Skeletal muscle tissue (tissue), 4 donors: Measurements from ENCODE around the gene POU2F2. TPM values are rescaled to one million over a fixed set of nuclear protein-coding genes. Genes with fewer than 3 reads are reported as not detected.
A peak's percentile ranks its signal among the peaks of the same experiment; 100 is the strongest.

Experiments
- H3K27ac ChIP-seq: one replicate; pipeline ENCODE4 v1.7.0; 2013; ENCODE audit warnings: mild to moderate bottlenecking, low read depth, low read length, inconsistent platforms
- H3K27me3 ChIP-seq, 3 donors: one replicate each; pipeline ENCODE4 v1.7.0; 2013; ENCODE audit warnings: low read length in 3 of 3; ENCODE audit not compliant: control insufficient read depth in 3 of 3, insufficient read depth in 3 of 3
- H3K36me3 ChIP-seq, 3 donors: one replicate each; pipeline ENCODE4 v1.7.0; 2013; ENCODE audit warnings: low read length in 3 of 3; ENCODE audit not compliant: control insufficient read depth in 3 of 3, insufficient read depth in 3 of 3
- H3K4me1 ChIP-seq, 3 donors: one replicate each; pipeline ENCODE4 v1.7.0; 2013; ENCODE audit warnings: low read length in 3 of 3, mild to moderate bottlenecking in 3 of 3; ENCODE audit not compliant: control insufficient read depth in 3 of 3, insufficient read depth in 3 of 3
- H3K4me3 ChIP-seq, 3 donors: one replicate each; pipeline ENCODE4 v1.7.0; 2013; ENCODE audit warnings: low read length in 3 of 3
- H3K9ac ChIP-seq, 3 donors: one replicate each; pipeline ENCODE4 v1.7.0; 2013; ENCODE audit warnings: low read length in 3 of 3, mild to moderate bottlenecking in 3 of 3, moderate library complexity in 2 of 3, low read depth in 1 of 3
- H3K9me3 ChIP-seq, 3 donors: one replicate each; pipeline ENCODE4 v1.7.0; 2013; ENCODE audit warnings: low read length in 3 of 3; ENCODE audit not compliant: control insufficient read depth in 3 of 3
- total RNA-seq: library from RNA; depleted of rRNA; stranded (reverse); fragments of >200 nt; gene quantifications from one replicate; pipeline ENCODE4 v1.2.3, GENCODE V29; 2014
- donor health status: Osteomylitis.

Gene POU2F2
- total RNA-seq, 1 donor from 2014 or later = 0.52 TPM

DNA sequence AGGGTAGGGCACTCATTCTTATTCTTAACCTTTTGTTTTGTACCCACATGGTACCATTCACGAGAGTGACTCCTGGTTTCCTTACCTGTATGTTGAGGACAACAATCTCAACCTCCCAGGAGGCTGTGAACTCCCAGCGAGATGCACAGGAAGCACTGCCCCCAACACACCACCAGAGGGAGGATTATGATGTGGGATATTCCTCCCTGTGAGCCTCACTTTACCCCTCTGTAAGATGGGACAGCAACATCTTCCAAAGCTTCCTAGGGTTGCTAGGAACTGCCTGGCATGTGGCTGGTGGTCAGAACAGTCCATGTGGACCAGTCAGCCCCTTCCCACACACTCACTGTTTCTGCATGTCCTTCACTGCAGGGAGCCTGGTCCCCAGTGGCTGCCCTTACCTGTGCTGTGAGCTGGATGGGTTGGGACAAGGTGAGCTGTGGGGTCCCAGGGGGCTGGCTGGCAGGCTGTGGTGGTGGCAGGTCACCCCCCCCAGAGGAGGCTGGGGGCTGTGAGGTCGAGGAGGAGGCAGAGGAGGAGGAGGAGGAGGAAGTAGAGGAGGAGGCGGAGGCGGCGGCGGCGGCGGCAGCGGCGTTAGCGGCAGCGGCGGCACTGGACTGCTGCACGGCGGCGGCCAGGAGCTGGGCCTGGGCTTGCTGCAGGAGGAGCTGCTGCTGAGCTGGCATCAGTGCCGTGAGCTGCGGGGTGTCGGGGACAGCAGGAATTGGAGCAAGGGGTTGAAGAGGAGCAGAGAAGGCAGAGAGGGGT lies 15.8 kb downstream of the POU2F2 start:
- H3K9ac ChIP-seq = no peak overlapping the region
- no peaks in the 10 kb centered on the region for H3K36me3 ChIP-seq
- H3K27ac ChIP-seq = no peak overlapping the region
- peaks cover 3 to 13% (median 11%) of the 10 kb centered on the region in 3 donors for H3K4me1 ChIP-seq
- no peak overlapping the region for H3K4me3 ChIP-seq
- H3K9me3 ChIP-seq = no peaks in the 10 kb centered on the region
- H3K27me3 ChIP-seq = peaks cover 4 to 12% (median 7%) of the 10 kb centered on the region in 3 donors

DNA sequence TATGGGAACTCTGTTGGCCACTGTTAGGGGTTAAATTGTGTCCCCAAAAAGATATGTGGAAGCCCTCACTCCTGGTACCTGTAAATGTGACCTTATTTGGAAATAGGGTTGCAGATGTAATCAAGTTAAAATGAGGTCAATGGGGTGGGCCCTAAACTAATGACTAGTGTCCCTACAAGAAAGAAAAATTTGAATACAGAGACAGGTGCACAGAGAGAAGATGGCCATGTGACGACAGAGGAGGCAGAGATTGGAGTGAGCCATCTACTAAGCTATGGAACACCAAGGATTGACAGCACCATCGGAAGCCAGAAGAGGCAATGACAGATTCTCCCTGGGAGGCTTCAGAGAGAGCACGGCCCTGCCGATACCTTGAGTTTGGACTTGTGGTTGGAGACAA lies 16.5 kb downstream of the POU2F2 start:
- Histone ChIP-seq H3K9ac (no peak overlapping the region), H3K27me3 (peaks cover 0 to 14% (median 7%) of the 10 kb centered on the region in 3 donors), H3K36me3 (no peaks in the 10 kb centered on the region), H3K27ac (no peak overlapping the region), H3K9me3 (no peaks in the 10 kb centered on the region), H3K4me1 (peaks cover 3 to 13% (median 11%) of the 10 kb centered on the region in 3 donors), H3K4me3 (no peak overlapping the region)

DNA sequence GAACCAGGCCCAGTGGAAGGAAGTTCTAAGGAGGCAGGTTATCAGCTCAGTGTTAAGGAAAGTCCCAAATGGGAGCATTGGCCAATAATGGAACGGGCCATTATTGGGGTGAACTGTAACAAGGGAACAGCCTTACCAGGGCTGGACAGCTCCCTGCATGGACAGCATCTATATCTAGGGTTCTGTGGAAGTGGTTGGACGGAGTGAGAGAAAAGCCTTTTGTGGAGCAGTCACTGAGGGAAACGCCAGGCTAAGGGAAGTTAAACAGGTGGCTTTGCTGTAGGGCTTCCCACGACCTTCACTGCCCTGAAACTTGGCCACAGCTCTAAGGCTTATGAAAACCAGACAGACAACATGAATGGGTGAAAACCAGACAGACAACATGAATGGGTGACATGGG lies 17.0 kb downstream of the POU2F2 start:
- H3K9ac ChIP-seq = no peak overlapping the region
- H3K36me3 ChIP-seq = no peaks in the 10 kb centered on the region
- H3K4me3 ChIP-seq = no peak overlapping the region
- no peak overlapping the region for H3K27ac ChIP-seq
- no peaks in the 10 kb centered on the region for H3K9me3 ChIP-seq
- H3K27me3 ChIP-seq = peaks cover 0 to 17% (median 7%) of the 10 kb centered on the region in 3 donors
- H3K4me1 ChIP-seq = peaks cover 3 to 13% (median 11%) of the 10 kb centered on the region in 3 donors

DNA sequence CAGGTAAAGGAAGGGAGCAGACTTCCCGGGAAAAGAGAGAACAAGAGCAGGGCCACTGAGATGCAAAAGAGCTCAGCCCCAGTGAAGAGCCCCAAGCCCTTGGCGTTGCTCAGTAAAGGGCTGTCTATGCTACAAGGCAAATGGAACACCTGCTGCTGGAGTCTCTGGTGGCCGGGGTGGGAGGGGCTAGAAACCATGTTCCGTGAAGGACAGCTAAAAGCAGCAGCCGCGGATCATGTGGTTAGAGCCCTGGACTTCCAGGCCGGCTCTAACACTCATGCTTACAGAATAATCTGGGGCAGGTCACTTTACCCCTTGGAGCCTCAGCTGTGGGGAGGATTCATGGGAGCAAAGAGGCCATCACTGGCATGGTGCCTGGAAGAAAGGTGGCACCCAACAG lies 17.8 kb downstream of the POU2F2 start:
- H3K4me1 ChIP-seq = peaks cover 3 to 13% (median 11%) of the 10 kb centered on the region in 3 donors
- H3K9me3 ChIP-seq = no peaks in the 10 kb centered on the region
- no peak overlapping the region for H3K9ac ChIP-seq
- H3K36me3 ChIP-seq = no peaks in the 10 kb centered on the region
- H3K4me3 ChIP-seq = no peak overlapping the region
- H3K27ac ChIP-seq = peak overlapping the region; percentile 56
- peaks cover 0 to 18% (median 7%) of the 10 kb centered on the region in 3 donors for H3K27me3 ChIP-seq

DNA sequence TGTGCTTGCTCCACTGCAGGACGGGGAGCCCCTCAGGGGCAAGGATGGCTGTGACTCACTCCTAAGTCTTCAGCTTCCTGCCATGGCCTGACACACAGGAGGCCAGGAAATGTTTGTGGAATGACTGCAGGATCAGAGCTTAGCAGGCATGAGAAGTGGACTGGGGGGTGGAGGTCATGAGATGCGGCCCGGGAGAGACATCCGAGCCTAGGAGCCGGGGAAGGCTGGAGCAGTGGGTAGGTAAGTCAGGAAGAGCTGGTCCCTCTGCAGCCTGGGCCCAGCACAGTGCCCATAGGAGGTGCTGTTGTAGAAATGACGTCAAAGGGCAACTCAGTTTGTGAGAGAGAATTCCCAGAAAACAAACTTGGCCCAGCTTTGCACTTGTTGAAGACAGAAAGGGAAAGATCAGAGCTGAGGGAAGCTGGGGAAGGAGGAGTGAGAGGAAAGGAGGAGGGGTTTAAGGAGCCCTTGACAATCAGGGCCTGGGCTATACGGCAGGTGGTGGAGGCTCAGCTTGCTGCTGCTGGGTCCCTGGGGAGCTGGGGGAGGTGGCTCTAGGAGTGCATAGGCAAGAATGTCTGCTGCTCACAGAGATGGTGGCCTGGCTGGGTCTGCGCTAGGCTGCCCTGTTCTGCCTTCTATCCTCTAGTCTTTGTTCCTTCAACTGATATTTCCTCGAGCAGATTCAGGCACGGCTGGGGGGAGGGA lies 18.5 kb downstream of the POU2F2 start:
- H3K36me3 ChIP-seq = no peaks in the 10 kb centered on the region
- peaks cover 0 to 18% (median 7%) of the 10 kb centered on the region in 3 donors for H3K27me3 ChIP-seq
- H3K4me1 ChIP-seq = peaks cover 3 to 14% (median 11%) of the 10 kb centered on the region in 3 donors
- H3K4me3 ChIP-seq = no peak overlapping the region
- peak overlapping the region; percentile 56 for H3K27ac ChIP-seq
- H3K9me3 ChIP-seq = no peaks in the 10 kb centered on the region
- H3K9ac ChIP-seq = no peak overlapping the region

DNA sequence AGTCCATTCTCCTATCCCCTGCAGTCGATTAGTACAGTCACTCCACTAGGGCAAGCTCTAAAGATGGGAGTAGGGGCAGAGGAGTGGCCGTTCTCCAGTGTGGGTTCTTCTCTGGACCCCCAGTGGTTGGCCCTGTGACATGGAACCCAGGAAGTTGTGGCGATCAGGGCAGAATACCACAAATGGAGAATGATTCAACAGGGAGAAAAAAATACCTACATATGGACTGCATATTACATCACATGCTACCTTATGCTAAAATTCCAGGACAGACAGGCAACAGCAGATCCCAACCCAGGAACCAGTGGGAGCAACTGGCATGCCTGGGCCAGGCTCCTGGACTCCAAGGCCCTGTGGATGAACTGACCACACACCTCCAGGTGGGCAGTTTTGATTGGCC lies 20.4 kb downstream of the POU2F2 start:
- H3K4me1 ChIP-seq = peaks cover 3 to 15% (median 11%) of the 10 kb centered on the region in 3 donors
- H3K36me3 ChIP-seq = no peaks in the 10 kb centered on the region
- H3K27me3 ChIP-seq = peaks cover 0 to 21% (median 11%) of the 10 kb centered on the region in 3 donors
- H3K9ac ChIP-seq = no peak overlapping the region
- no peak overlapping the region for H3K4me3 ChIP-seq
- H3K9me3 ChIP-seq = no peaks in the 10 kb centered on the region
- H3K27ac ChIP-seq = no peak overlapping the region

DNA sequence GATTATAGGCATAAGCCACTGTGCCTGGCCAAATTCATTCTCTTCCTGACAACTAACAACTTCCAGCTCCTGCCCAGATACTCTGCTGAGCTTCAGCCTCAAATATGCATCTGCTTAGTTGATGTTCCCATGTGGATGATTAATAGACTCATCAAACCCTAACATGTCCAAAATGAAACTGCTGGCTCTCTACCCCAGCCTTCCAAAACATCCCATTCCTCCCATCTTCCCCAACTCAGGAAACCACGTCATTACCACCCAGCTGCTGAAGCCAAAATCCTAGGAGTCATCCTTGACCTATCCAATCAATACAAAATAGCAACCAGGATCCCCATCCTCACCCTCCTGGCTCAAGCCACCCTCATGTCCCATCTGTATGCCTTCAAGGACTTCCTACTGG lies 20.9 kb downstream of the POU2F2 start:
- H3K27me3 ChIP-seq = peaks cover 0 to 22% (median 15%) of the 10 kb centered on the region in 3 donors
- H3K27ac ChIP-seq = no peak overlapping the region
- no peaks in the 10 kb centered on the region for H3K9me3 ChIP-seq
- no peaks in the 10 kb centered on the region for H3K36me3 ChIP-seq
- peaks cover 3 to 15% (median 11%) of the 10 kb centered on the region in 3 donors for H3K4me1 ChIP-seq
- no peak overlapping the region for H3K4me3 ChIP-seq
- no peak overlapping the region for H3K9ac ChIP-seq

DNA sequence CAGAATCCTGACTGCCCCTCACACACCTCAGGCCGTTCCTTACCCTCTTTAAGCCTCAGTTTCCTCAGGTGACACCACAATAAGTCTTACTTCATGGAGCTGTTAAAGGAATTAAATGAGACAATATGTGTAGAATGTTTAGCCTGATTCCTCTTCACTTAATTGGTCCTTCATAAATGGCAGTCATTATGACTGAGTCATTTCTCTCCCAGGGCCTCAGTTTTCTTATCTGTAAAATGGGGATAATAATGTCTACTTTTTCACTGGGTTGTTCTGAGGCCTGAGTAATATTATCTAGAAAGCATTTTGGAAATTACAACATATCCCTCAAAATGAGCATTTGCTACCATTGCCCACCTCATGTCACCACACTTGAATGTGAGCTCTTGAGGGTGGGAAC lies 21.6 kb downstream of the POU2F2 start:
- Histone ChIP-seq H3K9ac (no peak overlapping the region), H3K27ac (no peak overlapping the region), H3K4me3 (no peak overlapping the region), H3K36me3 (no peaks in the 10 kb centered on the region), H3K9me3 (no peaks in the 10 kb centered on the region), H3K27me3 (peaks cover 0 to 24% (median 15%) of the 10 kb centered on the region in 3 donors), H3K4me1 (peaks cover 3 to 15% (median 11%) of the 10 kb centered on the region in 3 donors)

DNA sequence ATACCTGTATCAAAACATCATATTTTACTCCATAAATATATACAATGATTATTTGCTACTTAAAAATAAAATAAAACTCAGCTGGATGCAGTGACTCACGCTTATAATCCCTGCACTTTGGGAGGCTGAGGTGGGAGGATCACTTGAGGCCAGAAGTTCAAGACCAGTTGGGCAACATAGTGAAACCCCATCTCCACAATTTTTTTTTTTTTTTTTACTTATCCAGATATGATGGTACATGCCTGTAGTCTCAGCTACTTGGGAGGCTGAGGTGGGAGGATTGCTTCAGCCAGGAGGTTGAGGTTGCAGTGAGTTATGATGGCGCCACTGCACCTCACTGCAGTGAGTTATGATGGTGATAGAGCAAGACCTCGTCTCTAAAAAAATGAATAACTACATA lies 22.4 kb downstream of the POU2F2 start:
- no peak overlapping the region for H3K4me3 ChIP-seq
- H3K9ac ChIP-seq = no peak overlapping the region
- no peaks in the 10 kb centered on the region for H3K36me3 ChIP-seq
- H3K4me1 ChIP-seq = peaks cover 3 to 15% (median 11%) of the 10 kb centered on the region in 3 donors
- peaks cover under 1 to 30% (median 15%) of the 10 kb centered on the region in 3 donors for H3K27me3 ChIP-seq
- no peaks in the 10 kb centered on the region for H3K9me3 ChIP-seq
- no peak overlapping the region for H3K27ac ChIP-seq
